HG03060 (cell line): ENCODE data around the gene PPP2R2B.

Source experiments
- ATAC-seq: cut with Tn5 transposase; IDR thresholded peaks from one replicate; pipeline ENCODE4 v1.9.1; 2021; ENCODE audit warnings: low read depth, moderate number of reproducible peaks; ENCODE audit not compliant: unreplicated experiment

The PPP2R2B gene

DNA sequence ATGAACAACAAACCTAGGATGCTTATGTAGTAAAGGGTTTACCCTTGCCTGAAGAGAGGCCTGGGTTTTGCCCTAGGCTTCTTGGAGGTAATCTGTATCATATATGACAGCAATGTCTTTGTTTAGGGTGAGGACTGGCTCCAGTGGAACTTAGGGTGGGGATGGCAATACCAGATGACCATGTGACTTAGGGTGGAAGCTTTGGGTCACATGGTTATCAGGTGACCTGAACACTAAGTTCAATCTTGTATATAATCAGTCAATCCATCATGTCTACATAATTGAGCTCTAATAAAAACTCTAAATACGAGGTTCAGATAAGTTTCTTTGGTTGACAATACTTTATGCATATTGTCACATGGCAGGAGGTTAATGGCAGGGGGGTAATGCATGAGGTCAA, 10.6 kb upstream of the PPP2R2B start:
- no peak for ATAC-seq

DNA sequence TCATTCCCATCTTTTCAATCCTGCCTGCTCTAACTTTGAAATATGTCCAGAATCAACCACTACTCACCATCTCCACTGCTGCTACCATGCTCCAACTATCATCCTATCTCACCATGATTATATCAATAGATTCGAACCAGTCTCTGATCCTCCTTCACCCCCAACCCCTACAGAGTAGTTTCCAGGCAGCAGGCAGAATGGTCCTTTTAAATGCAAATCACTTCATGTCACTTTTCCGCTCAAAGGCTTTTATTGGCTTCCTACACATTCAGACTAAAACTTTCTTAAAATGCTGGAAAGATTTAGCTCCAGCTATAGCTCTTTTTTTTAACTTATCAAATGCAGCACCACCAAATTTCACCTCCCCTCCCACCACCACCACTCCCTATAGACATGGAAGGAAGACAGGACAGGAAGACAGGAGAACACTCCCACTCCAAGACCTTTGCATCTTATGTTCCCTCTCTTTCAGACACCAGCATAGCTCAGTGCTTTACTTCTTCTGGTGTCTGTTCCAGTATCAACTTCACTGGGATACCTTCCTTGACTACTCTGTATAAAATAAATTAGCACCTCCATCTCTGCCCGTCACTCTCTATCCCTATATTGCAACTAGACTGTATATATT, 9.9 kb upstream of the PPP2R2B start:
- ATAC-seq: no peak

DNA sequence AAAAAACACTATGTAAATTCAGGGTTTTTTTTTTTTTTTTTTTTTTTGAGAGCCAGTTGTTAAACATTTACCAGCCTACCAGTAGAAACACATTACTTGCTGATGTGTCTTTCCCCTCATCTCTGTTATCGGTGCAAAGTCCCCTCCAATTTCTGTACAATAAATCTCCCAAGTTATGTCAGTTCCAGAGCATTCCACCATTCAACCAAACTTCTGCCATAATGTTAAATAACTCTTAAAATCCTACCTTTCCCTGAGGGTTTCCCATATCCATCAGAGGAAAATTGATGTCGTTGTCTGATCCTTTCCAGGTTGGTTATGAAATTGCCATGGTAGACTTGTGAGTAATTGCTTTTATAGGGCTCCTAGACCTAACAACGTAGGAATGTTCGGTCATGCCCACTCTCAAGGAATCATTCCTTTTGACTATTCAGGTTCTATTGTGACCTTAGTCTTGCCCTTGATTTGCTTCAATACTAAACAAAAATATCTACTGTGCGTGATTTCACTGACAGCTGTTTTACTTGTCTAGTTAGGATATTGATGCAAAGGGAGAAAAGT, 5.6 kb upstream of the PPP2R2B start:
- ATAC-seq: no peak

DNA sequence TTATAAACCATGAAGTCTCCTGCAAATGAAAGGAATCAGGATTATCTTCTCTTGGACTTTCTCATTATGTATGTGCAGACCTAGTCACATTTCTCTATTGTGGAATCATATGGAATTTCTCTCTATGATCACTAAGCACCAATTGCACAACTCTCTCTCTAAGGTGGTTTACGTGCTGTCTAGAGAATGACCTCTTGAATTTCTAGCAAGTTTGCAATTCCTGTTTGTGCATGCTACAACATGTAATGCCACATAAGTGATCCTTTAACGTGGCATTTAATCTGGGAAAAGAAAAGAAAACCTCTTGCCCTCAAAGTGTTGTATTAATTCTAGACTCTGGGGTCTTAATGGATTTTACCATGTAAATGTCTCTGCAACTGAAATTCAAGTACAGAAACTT, 5.0 kb upstream of the PPP2R2B start:
- ATAC-seq: no peak

DNA sequence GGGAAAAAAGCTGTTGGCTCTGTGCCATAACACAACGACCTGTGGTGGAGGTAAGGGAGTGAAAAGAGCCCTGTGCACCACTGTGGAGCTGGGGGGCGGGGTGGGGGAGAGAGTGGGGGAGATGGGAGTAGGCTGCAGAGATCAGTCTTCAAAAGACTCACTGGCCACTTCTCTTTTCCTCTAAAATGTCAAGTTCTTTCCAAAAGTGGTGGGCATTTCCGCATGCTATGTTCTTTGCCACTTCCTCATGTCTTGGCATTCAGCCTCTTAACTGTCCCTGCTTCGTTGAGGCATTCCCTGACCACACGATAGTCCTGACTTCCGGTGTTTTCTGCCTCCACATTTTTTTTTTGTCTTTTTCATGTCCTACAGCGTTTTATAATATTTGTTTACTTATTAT, 2.4 kb upstream of the PPP2R2B start:
- no peak for ATAC-seq

DNA sequence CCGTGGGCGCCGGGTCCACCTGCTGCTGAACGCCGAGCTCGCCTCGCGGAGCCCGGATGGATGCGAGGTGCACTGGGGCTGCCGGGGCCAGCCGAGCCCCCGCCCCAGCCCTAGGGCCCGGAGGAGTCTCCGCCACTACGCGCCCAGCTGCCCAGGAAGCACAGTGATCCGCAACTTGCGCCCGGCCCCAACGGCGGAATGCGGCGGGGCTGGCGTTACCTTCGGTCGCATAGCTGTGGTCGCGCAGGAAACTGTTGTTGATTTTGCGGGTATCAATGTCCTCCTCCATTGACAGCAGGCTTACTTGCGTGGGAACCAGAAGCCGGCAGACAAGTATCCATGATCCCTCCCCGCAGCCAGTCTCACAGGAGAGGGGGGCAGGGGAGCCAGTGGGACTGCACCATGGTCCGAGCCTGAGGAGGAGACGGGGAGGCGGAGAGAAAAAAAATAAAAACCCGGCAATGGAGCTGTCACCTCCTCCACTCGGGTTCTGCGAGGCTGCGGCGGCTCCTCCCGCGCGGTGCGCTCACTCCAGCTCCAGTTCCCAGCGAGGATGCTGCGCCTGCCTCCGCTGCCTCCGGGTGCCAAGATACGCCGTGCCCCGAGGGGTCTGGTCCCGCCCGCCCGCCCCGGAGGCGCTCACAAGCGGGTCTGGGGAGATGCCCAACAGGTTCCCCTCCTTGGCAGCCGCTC, 628 bp downstream of the PPP2R2B start:
- ATAC-seq: no peak

DNA sequence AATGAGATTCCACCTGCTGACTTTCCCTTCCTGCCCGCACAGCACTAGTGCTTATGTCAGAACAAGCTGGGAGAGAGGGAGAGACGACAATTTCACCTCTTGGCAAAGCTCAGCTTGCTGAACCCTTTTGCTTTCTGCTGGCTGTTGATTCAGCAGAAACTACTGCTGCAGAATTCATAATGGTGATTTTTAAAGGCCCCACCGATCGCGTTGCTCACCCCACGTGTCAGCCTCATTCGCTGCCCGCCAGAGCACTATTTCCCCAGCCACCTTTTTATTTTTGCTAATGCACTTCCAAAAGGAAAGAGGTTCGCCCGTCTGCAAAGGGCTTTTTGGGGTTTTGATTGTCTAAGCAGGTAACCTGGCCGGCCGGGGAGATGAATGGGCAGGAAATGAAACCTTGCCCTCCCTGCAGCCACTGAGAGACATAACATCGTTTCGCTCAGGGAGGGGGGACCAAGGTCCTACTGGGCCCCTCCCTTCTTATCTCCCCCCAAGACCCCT, 1.3 kb downstream of the PPP2R2B start:
- ATAC-seq: no peak

DNA sequence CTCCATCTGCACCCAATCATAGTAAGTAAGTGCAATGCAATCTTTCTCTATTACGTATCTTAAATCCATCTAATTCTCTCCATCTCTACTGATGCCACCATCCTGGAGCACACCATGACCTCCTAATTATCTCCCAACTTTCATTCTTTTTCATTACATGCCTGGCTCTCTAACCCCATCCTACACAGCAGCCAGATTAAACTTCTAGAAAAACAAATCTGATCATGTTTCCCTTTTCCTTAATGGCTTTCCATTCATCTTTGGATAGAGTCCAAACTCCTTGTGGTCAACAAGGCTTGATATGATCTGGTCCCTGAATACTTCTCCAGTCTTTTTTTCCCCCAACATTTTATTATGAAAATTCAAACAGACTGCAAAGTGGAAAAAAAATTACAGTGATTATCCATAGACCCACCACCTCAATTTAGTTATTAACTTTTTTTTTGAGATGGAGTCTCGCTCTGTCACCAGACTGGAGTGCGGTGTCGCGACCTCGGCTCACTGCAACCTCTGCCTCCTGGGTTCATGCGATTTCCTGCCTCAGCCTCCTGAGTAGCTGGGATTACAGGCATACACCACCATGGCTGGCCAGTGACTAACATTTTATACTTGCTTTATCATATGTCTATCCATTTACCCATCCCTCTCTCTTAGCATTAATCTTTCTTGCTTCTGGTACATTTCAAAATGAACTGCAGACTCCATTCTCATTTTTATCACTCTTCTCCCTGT, 5.2 kb downstream of the PPP2R2B start:
- no peak for ATAC-seq

DNA sequence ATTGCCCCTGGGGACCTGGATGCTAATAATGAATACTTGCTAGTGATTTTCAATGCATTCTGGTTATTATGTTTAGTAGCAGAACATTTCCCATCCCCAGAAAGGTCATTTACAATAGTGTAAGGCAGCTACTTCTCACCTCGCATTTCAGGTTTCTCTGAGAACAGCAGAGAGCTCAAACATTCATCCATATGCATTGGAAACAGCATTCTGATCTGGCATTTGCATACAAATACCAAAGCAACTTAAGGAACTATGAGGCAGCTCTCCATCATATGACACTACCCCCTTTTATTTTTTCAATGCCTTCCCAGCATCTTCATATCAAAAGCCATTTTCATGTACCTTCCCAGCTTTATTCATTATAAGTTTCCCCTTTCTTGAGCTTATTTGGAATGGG, 6.4 kb downstream of the PPP2R2B start:
- ATAC-seq: no peak

DNA sequence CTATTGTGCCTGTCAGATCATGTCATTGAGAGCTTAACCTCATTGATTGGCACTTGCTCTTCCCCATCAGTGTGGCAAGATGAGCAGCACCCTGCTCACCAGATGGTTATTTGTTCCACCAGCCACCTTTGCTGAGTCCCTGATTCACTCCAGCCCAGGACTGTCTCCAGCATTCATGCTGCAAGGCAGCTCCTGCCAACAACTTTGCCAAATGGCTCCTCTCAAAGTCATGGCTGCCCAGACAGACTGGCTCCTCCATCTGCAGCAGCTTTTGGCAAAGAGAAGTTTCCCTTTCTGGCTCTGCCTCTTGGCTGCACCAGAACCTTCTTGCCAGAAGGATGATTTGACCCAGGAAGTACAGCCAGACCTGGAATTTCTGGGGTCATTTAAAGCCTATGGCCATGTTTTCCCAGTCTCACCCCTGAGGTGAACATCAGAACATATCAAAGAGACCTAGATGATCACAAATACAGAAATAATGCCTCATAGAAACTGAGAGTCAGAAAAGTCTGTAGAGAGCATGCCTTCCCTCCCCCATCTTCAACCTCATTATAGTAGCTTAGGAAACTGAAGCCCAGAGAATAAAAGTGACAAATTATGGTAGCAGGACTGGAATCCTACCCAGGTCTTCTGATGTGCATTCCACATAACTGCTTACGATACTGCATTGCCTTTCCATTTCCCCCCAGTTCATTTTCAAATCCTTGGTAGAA, 10.4 kb downstream of the PPP2R2B start:
- no peak for ATAC-seq

DNA sequence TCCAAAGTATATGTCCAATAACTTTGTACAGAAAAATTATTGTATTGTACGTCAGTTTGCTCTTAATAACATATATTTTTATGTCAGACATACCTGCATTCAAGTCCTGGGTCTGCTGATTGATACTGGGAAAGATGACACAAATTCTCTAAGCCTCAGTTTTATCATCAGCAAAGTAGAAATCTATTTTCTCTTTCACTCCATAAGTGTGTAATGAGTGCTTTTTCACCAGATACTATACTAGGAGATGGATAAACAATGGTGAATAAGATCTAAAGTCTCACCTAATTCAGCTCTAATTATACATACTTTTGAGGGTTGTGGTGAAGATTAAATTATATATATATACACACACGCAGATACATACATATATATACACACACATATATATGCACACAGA, 12.3 kb downstream of the PPP2R2B start:
- ATAC-seq: no peak

DNA sequence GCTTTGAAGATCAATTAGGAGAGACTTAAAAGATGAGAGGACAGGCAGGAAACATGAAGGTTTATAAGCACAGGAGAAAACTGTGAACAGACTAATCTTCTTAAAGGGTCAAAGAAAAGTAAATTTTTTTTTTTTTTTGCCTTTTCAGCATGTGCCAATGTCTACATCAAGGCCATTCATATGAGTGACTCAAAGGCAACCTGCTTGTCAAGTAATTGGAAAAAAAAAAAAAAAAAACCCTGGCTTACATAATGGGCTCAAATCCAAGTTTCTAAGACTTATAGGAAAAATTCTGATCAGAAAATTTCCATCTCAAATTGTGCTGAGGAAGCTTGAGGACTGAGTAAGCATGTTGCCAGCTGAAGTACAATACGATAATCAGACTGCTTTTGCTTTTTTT, 15.9 kb downstream of the PPP2R2B start:
- no peak for ATAC-seq

DNA sequence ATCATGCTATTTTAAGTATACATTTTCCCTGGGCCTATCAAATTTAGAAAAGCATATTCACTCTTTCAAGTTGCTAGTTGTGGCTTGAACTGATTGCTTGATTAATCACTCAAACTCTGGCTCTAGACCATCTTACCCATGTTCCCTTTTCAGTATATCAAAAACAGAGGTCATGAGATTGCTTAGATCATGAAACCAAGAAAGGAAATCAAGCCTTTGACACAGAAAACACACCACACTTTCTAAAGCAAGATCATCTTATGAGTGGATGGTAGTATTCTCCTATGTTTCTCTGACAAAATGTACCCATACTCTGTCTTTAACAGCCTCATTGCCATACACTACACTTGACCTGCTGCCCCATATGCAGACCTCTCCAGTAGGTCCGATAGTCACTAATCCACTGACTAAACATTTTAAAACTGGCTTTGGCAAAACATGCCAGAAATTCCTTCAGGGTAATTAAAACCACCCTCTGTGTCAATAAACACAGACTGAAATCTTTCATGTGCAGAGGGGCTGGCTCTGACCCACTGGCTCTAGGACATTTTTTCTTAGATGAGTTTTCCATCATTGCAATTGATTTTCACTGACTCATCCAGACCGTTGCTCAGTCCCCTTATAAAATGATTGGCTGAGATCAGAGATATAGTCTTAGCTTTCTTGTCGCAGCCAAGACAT, 18.2 kb downstream of the PPP2R2B start:
- no peak for ATAC-seq

DNA sequence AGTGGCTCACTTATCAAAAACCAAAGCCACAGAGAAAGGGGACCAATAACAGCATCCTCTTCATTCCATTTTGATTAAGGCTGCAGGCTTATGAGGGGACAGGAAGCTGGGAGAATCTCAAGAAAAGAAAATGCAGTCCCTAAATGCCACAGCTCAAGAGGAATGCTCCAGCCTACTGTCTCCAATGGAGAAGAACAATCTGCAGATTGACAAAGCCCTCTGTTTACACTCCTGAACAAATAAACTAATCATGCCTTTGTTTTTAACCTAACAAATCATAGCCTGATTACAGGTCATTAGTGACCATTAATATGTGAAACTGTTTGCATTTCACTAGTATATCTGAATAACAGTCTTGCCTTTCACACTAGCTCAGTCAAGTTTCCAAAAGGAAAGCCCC, 26.5 kb downstream of the PPP2R2B start:
- no peak for ATAC-seq

DNA sequence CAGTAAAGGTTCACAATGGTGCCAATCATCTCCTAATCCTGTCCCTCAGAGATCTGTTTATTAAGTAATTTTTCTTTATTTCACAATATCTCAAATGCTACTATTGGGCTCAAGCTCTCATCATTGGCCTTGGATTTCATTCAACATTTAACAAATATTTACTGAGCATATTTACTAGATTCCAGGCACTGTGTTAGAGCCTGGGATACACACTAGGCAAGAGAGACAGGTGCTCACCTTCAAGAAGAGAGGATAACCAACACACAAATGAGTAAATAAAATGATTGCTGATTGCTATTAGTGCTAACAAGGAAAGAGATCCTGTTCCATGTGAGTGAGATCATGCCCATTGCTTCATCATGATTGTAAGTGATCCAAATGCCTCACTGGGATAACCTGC, 27.4 kb downstream of the PPP2R2B start:
- ATAC-seq: no peak

DNA sequence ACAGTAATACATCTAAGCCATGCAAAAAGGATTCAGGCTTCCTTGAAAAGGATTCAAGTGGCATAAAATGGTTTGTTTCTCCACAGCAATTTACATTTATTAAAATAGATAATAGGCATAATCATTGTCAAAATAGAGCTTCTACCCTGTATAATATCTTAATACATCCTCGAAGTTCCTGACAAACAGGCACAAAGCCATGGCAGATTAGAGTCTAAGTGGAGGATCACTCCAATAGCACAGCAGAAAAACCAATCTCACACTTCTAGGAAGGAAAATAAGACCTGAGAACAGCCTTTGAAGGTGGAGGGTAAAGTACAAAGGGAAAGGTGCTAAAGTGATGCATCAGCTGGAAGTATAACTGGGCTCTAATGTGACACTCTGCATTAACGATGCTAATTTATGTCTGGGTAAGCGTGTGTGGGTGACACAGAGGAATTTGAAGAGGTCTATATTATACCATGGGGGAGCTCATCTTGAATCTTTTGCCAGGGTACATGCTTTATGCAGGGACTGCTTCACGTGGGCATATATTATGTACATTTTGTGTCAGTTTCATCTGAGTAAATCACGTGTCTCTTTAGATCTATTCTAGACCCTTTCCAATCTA, 28.8 kb downstream of the PPP2R2B start:
- no peak for ATAC-seq

DNA sequence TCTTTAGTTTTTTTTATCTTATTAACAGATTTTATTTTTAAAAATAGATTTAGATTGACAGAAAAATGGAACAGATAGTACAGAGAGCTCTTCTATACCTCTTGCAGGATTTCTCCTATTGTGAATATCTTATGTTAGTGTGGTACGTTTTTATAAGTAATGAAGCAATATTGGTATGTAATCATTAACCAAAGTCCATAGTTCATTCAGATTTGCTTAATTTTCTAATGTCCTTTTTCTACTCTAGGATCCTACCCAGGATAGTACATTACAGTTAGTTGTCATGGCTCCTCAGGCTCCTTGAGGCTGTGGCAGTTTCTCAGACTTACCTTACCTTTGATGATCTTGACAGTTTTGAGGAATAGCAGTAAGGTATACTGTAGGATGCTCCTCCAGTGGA, 30.4 kb downstream of the PPP2R2B start:
- ATAC-seq: no peak

DNA sequence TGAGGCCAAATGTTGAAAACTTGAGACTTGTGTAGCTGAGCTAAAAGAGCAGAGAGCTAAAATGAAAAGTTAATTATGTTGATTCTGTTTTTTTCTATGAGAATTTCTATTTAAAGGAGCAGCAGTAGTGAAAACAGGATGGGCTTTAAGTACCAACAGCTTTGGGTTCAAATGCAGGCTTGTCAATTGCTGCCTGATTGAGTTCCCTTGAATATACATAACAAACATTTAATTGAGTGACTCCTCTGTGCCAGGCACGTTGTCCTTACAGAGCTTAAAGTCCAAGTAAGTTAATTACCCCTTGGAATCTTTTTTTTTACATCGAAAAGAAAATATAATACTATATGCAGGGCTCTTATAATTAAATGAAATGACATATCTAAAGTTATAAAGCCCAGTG, 38.5 kb downstream of the PPP2R2B start:
- no peak for ATAC-seq

DNA sequence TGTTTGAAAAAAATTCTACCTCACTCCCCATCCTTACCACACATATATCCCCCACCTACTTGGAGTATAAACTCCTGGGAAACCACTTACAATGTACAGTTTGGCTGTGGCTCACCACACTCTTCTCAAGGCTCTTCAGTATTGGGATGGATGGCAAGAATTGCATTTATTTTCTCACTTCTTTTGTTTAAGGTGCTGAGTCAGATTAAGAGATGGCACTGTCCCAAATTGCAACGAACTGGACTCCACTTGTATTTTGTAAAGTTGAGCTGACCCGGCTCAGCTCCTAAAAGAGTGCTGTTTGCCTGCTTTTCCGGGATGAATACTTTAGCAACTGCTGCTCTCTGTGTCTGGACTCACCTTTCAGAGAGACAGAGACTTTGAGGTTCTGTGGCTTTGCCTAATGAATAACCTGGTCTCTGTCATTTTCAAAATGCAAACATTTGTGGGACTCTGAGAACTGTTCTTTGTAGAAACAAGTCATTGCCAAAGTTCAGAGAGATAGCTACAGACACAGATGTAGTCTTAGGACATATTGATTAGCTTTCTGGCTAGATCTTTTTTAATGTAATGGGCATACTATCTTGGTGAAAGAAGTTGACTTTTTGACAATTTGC, 42.2 kb downstream of the PPP2R2B start:
- no peak for ATAC-seq
